MCF 10A (cell line): ENCODE measurements around the gene AP1S3. TPM values are rescaled to one million over a fixed set of nuclear protein-coding genes. Genes with fewer than 3 reads are reported as not detected.

Source experiments
- total RNA-seq: library from RNA; stranded (reverse); gene quantifications from 2 replicates; pipeline ENCODE4 v1.2.3, GENCODE V29; 2022

The AP1S3 gene
- total RNA-seq, 1 experiment from 2014 or later = 57.7 TPM

Other genes with a start within 250 kb of the AP1S3 start
- gene SCG2, start 235.2 kb downstream of the AP1S3 start, total RNA-seq = 0.52 and 0.84 TPM in 2 replicates
- 36.9 and 41.8 TPM in 2 replicates for gene WDFY1, start 107.8 kb upstream of the AP1S3 start, total RNA-seq
- 27.4 and 31.2 TPM in 2 replicates for gene MRPL44, start 119.9 kb upstream of the AP1S3 start, total RNA-seq
- 176 and 231 TPM in 2 replicates for gene SERPINE2, start 201.7 kb upstream of the AP1S3 start, total RNA-seq